Panc1 (cell line): ENCODE results near the gene FBXO5. TPM values are rescaled to one million over a fixed set of nuclear protein-coding genes. Genes with fewer than 3 reads are reported as not detected.

Experiments
- ATAC-seq: fragments of 200-7000 bp; cut with Tn5 transposase; 2 replicates; pipeline ENCODE4 v1.9.1; 2020; ENCODE audit warnings: mild to moderate bottlenecking, moderate library complexity
- BruUV-seq: library from RNA; stranded (reverse); fragments of 400-500 nt; replicated peaks from 2 replicates; lab custom pipeline; 2021; lab: Mats Ljungman, UMichigan
- CTCF ChIA-PET: fragments of 300-600 bp; sonication (Branson Sonifier 250); formaldehyde crosslinking; loops from one replicate; lab custom pipeline; 2022; ENCODE audit warnings: antibody characterized with exemption; lab: Charles Lee
- POLR2A ChIA-PET: fragments of 300-600 bp; sonication (Branson Sonifier 250); formaldehyde crosslinking; loops from one replicate; lab custom pipeline; 2022; ENCODE audit warnings: antibody characterized with exemption; lab: Charles Lee
- DNase-seq: peaks from one replicate; pipeline ENCODE4 v3.0.0-alpha.2; 2010; ENCODE audit warnings: low read depth, low spot score
- H3K27ac ChIP-seq: 2 replicates; pipeline ENCODE4 v1.5.1; 2011; ENCODE audit warnings: mild to moderate bottlenecking, low read length, inconsistent platforms
- H3K27me3 ChIP-seq: fragments of 200-500 bp; sonication (Bioruptor generic); 2 replicates; pipeline ENCODE4 v1.6.0; 2014; ENCODE audit warnings: low read length, inconsistent platforms; ENCODE audit not compliant: control insufficient read depth, insufficient read depth
- H3K36me3 ChIP-seq: fragments of 200-500 bp; sonication (Bioruptor generic); 2 replicates; pipeline ENCODE4 v1.5.1; 2014; ENCODE audit warnings: inconsistent platforms, mild to moderate bottlenecking, low read length, moderate library complexity; ENCODE audit not compliant: control insufficient read depth, insufficient read depth
- H3K4me1 ChIP-seq: 2 replicates; pipeline ENCODE4 v1.5.1; 2011; ENCODE audit warnings: inconsistent platforms, mild to moderate bottlenecking, low read length, moderate library complexity; ENCODE audit not compliant: control insufficient read depth, insufficient read depth
- H3K4me3 ChIP-seq, 2 experiments: 2 replicates each; pipeline ENCODE4 v1.5.1; 2011 to 2012; ENCODE audit warnings: low read depth in 2 of 2, low read length in 2 of 2, mild to moderate bottlenecking in 2 of 2, inconsistent platforms in 1 of 2, moderate library complexity in 1 of 2
- H3K9me3 ChIP-seq: fragments of 200-500 bp; sonication (Bioruptor generic); 2 replicates; pipeline ENCODE4 v1.5.1; 2014; ENCODE audit warnings: low read depth, mild to moderate bottlenecking, inconsistent platforms, low read length, moderate library complexity; ENCODE audit not compliant: control insufficient read depth, insufficient read depth
- CTCF ChIP-seq: fragments of 450-650 bp; IDR thresholded peaks from 2 replicates; pipeline ENCODE4 v1.5.1; 2017; ENCODE audit warnings: mild to moderate bottlenecking
- POLR2AphosphoS5 ChIP-seq: IDR thresholded peaks from 2 replicates; pipeline ENCODE4 v1.6.1; 2012; ENCODE audit warnings: mild to moderate bottlenecking, low read depth, low read length, moderate library complexity
- REST ChIP-seq, 2 experiments: IDR thresholded peaks; 2 replicates each; pipeline ENCODE4 v1.6.1; 2011 to 2012; ENCODE audit warnings: low read depth in 2 of 2, control low read depth in 1 of 2, low read length in 1 of 2, mild to moderate bottlenecking in 1 of 2, moderate library complexity in 1 of 2; ENCODE audit not compliant: insufficient read depth in 1 of 2
- SIN3A ChIP-seq: IDR thresholded peaks from 2 replicates; pipeline ENCODE4 v1.6.1; 2012; ENCODE audit warnings: low read depth, mild to moderate bottlenecking, low read length, moderate library complexity, borderline replicate concordance; ENCODE audit not compliant: insufficient read depth
- TCF7L2 ChIP-seq: IDR thresholded peaks from 2 replicates; pipeline ENCODE4 v1.6.1; 2011; ENCODE audit warnings: mild to moderate bottlenecking, low read depth, low read length, inconsistent platforms
- in situ Hi-C: cut with HindIII; loops from 2 replicates; pipeline ENCODE4 v1.10.0; 2016; ENCODE audit warnings: low sequenced_read_pairs, low pct_unique_long_range_greater_than_20kb
- intact Hi-C: fragments of 100-400 bp; cut with micrococcal nuclease; formaldehyde crosslinking; loops from one replicate; pipeline ENCODE4 v1.10.0; 2022; ENCODE audit not compliant: unreplicated experiment
- total RNA-seq: library from RNA; stranded (reverse); gene quantifications from one replicate; pipeline ENCODE4 v1.2.1, GENCODE V29; 2021; ENCODE audit not compliant: unreplicated experiment

The FBXO5 gene
- total RNA-seq, 1 experiment from 2014 or later, result 33.6 TPM

GRCh38 chr6:153031335-153031955 lies 48.6 kb upstream of the FBXO5 start:
- TF ChIP-seq TCF7L2 (no peak), REST (IDR thresholded peaks at IDR 0.05; ENCODE audit: insufficient read depth in 1 of 2, low read depth in 2 of 2, low read length in 1 of 2) (no peak), SIN3A (no peak), POLR2AphosphoS5 (no peak), CTCF (no peak)
- POLR2A ChIA-PET, result no interaction called here
- H3K27ac ChIP-seq, result no peak overlapping the region

GRCh38 chr6:153028963-153029362 lies 46.1 kb upstream of the FBXO5 start:
- Histone ChIP-seq H3K4me3 (no peak overlapping the region), H3K27ac (no peak overlapping the region), H3K9me3 (no peaks in the 10 kb centered on the region), H3K4me1 (no peaks in the 10 kb centered on the region; the same call in 1 of the 2 replicates), H3K36me3 (no peaks in the 10 kb centered on the region), H3K27me3 (no peaks in the 10 kb centered on the region)
- ChIA-PET POLR2A (no interaction called here), CTCF (no interaction called here)
- in situ Hi-C loops, result no loop called here
- ATAC-seq (no peak), DNase-seq (no peak)
- TF ChIP-seq CTCF, result no peak
- no peak for TF ChIP-seq REST (IDR thresholded peaks at IDR 0.05; ENCODE audit: insufficient read depth in 1 of 2, low read depth in 2 of 2, low read length in 1 of 2)
- TF ChIP-seq POLR2AphosphoS5, result no peak
- TF ChIP-seq TCF7L2, result no peak
- TF ChIP-seq SIN3A, result no peak
- intact Hi-C loops, result no loop called here
- BruUV-seq, result no TSS peak

More at GRCh38 chr6:153031335-153031955, 48.6 kb upstream of the FBXO5 start:
- BruUV-seq, result no TSS peak
- DNase-seq (no peak), ATAC-seq (no peak)
- in situ Hi-C loops (no loop called here), intact Hi-C loops (loop anchor here (2.0 to 10.0 kb wide), 3 partner anchors 77 to 281 kb away; no protein-coding TSS in a partner anchor)
- CTCF ChIA-PET, result no interaction called here
- Histone ChIP-seq H3K4me1 (no peaks in the 10 kb centered on the region; the same call in 1 of the 2 replicates), H3K27me3 (no peaks in the 10 kb centered on the region), H3K4me3 (no peak overlapping the region), H3K36me3 (no peaks in the 10 kb centered on the region), H3K9me3 (no peaks in the 10 kb centered on the region)
